Thyroid gland (tissue), 4 donors: ENCODE data around the gene MYO18B. TPM values are rescaled to one million over a fixed set of nuclear protein-coding genes. Genes with fewer than 3 reads are reported as not detected.

Source experiments
- DNase-seq, 2 donors: peaks; one replicate each; pipeline ENCODE4 v3.0.0-alpha.2; 2019
- H3K27ac ChIP-seq, 3 donors: fragments of 200-600 bp; sonication (generic); 1 replicate in 2 of 3; 2 replicates in 1 of 3; pipeline ENCODE4 v1.5.1; 2016 to 2019; ENCODE audit warnings: mild to moderate bottlenecking in 1 of 3, moderate library complexity in 1 of 3
- H3K27me3 ChIP-seq: fragments of 200-600 bp; sonication (generic); one replicate; pipeline ENCODE4 v1.5.1; 2019
- H3K36me3 ChIP-seq, 2 donors: fragments of 200-600 bp; sonication (generic); one replicate each; pipeline ENCODE4 v1.5.1; 2016 to 2019
- H3K4me1 ChIP-seq, 2 donors: fragments of 200-600 bp; sonication (generic); one replicate each; pipeline ENCODE4 v1.5.1; 2017 to 2019
- H3K4me3 ChIP-seq, 3 donors: fragments of 200-600 bp; sonication (generic); replicated peaks in 1 of 3; 1 replicate in 2 of 3; 2 replicates in 1 of 3; pipeline ENCODE4 v1.5.1; 2016; ENCODE audit warnings: mild to moderate bottlenecking in 1 of 3
- H3K9me3 ChIP-seq: fragments of 200-600 bp; sonication (generic); one replicate; pipeline ENCODE4 v1.5.1; 2017
- CTCF ChIP-seq, 6 experiments: fragments of 200-600 bp in 3 of 6; fragments of 450-650 bp in 3 of 6; sonication (generic) in 3 of 6; IDR thresholded peaks; one replicate each; pipeline ENCODE4 v1.5.1; 2016 to 2019; ENCODE audit warnings: antibody characterized with exemption in 6 of 6, mild to moderate bottlenecking in 2 of 6, inconsistent platforms in 1 of 6, moderate library complexity in 1 of 6
- POLR2A ChIP-seq, 2 donors: fragments of 450-650 bp; IDR thresholded peaks; one replicate each; pipeline ENCODE4 v1.6.1; 2017; ENCODE audit warnings: antibody characterized with exemption in 2 of 2, mild to moderate bottlenecking in 2 of 2, moderate library complexity in 1 of 2
- WGBS, 2 donors: methylation state at CpG; one replicate each; pipeline ENCODE4 v1.1.5; 2017; 5-methylcytosine and 5-hydroxymethylcytosine counted together
- intact Hi-C: fragments of 100-400 bp; cut with DNase I; formaldehyde crosslinking; loops from one replicate; pipeline ENCODE4 v1.15.1; 2023
- total RNA-seq, 4 donors: library from RNA; depleted of rRNA; stranded (reverse); fragments of >200 nt; gene quantifications; one replicate each; pipeline ENCODE4 v1.2.3, GENCODE V29; 2016

The MYO18B gene
- total RNA-seq, 4 donors from 2014 or later: 0.33 TPM; not detected in 3

GRCh38 chr22:25833091-25833490 lies 91.1 kb downstream of the MYO18B start:
- Histone ChIP-seq H3K27ac (no peak overlapping the region), H3K27me3 (no peaks in the 10 kb centered on the region), H3K9me3 (no peaks in the 10 kb centered on the region), H3K4me1 (no peaks in the 10 kb centered on the region), H3K4me3 (no peak overlapping the region), H3K36me3 (no peaks in the 10 kb centered on the region)
- no peak for DNase-seq
- TF ChIP-seq CTCF (IDR thresholded peaks at IDR 0.05) (no peak), POLR2A (IDR thresholded peaks at IDR 0.05) (no peak)
- WGBS, 2 donors: 75 to 77% methylated on average over 5 of the region's 5 CpGs
- intact Hi-C loops: no loop called here

- intact Hi-C loops: no loop called here
Measured at GRCh38 chr22:25833676-25834075, 91.7 kb downstream of the MYO18B start.

GRCh38 chr22:25834490-25834889 lies 92.5 kb downstream of the MYO18B start:
- Histone ChIP-seq H3K4me3 (no peak overlapping the region), H3K9me3 (no peaks in the 10 kb centered on the region), H3K36me3 (no peaks in the 10 kb centered on the region), H3K27me3 (no peaks in the 10 kb centered on the region), H3K27ac (no peak overlapping the region), H3K4me1 (no peaks in the 10 kb centered on the region)
- 67 to 68% methylated on average over 4 of the region's 4 CpGs for WGBS, 2 donors
- no peak for TF ChIP-seq POLR2A (IDR thresholded peaks at IDR 0.05)
- no peak for TF ChIP-seq CTCF (IDR thresholded peaks at IDR 0.05)
- DNase-seq: no peak
- intact Hi-C loops: no loop called here

More at GRCh38 chr22:25833676-25834075, 91.7 kb downstream of the MYO18B start:
- Histone ChIP-seq H3K4me3 (no peak overlapping the region), H3K4me1 (no peaks in the 10 kb centered on the region), H3K27me3 (no peaks in the 10 kb centered on the region), H3K36me3 (no peaks in the 10 kb centered on the region), H3K9me3 (no peaks in the 10 kb centered on the region), H3K27ac (no peak overlapping the region)
- 96 to 98% methylated on average over 2 of the region's 2 CpGs for WGBS, 2 donors
- TF ChIP-seq POLR2A (IDR thresholded peaks at IDR 0.05): no peak
- no peak for TF ChIP-seq CTCF (IDR thresholded peaks at IDR 0.05)
- DNase-seq: no peak

GRCh38 chr22:25835348-25835747 lies 93.4 kb downstream of the MYO18B start:
- H3K4me1 ChIP-seq: no peaks in the 10 kb centered on the region
- no peak overlapping the region for H3K27ac ChIP-seq
- no peak overlapping the region for H3K4me3 ChIP-seq
- TF ChIP-seq CTCF (IDR thresholded peaks at IDR 0.05) (no peak), POLR2A (IDR thresholded peaks at IDR 0.05) (no peak)
- H3K36me3 ChIP-seq: no peaks in the 10 kb centered on the region
- 68 to 81% methylated on average over 6 to 7 of the region's 7 CpGs for WGBS, 2 donors
- no peaks in the 10 kb centered on the region for H3K27me3 ChIP-seq
- no peaks in the 10 kb centered on the region for H3K9me3 ChIP-seq
- no peak for DNase-seq
- intact Hi-C loops: no loop called here

- DNase-seq: no peak
- H3K27ac ChIP-seq: no peak overlapping the region
- no peak overlapping the region for H3K4me3 ChIP-seq
- intact Hi-C loops: no loop called here
- WGBS, 2 donors: 76 to 80% methylated on average over 9 of the region's 9 CpGs
- H3K9me3 ChIP-seq: no peaks in the 10 kb centered on the region
- no peaks in the 10 kb centered on the region for H3K36me3 ChIP-seq
- TF ChIP-seq POLR2A (IDR thresholded peaks at IDR 0.05) (no peak), CTCF (IDR thresholded peaks at IDR 0.05) (no peak)
- H3K4me1 ChIP-seq: no peaks in the 10 kb centered on the region
- H3K27me3 ChIP-seq: no peaks in the 10 kb centered on the region
Measured at GRCh38 chr22:25837288-25837900, 95.4 kb downstream of the MYO18B start.
